ENCODE results near the gene RPL18A. TPM values are rescaled to one million over a fixed set of nuclear protein-coding genes. Genes with fewer than 3 reads are reported as not detected.

RPL18A gene
- total and polyA plus RNA-seq, 2 experiments from 2014 or later = 1,314 to 2,829 TPM

DNA sequence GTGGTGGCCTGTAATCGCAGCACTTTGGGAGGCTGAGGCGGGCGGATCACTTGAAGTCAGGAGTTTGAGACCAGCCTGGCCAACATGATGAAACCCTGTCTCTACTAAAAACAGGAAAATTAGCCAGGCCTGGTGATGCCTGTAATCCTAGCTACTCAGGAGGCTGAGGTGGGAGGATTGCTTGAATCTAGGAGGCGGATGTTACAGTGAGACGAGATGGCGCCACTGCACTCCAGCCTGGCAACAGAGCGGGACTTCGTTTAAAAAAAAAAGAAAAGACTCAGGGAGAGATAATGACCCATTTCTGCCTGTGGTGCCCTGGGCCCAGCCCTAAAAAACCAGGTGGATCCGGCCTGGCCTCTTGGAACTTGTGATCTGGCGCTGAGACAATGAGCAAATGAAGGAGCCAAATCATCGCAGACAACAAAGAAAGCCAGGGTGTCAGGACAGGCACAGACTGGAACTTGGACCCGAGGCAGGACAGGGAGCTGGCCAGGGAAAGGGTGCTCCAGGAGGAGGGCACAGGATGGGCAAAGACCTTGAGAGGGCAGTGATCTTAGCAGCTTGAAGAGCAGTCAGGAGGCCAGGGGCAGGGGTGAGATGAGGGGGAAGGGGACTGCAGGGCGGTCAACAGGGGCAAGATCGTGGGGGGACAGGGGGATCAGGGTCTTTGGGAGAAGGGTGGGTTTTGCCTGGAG lies 11.0 kb upstream of the RPL18A start:
- no peak for TF ChIP-seq ZNF114 (CRISPR knock-in tag; IDR thresholded peaks at IDR 0.05)
- TF ChIP-seq EZH2 (IDR thresholded peaks at IDR 0.05; ENCODE audit: low read depth, unreplicated experiment) = peak; percentile 9
- TF ChIP-seq ZNF331 (CRISPR knock-in tag; IDR thresholded peaks at IDR 0.05; ENCODE audit: low read depth) = no peak
- Histone ChIP-seq H3K36me3 (ENCODE audit: insufficient read depth) (no peaks in the 10 kb centered on the region), H3K4me1 (ENCODE audit: insufficient read depth) (peaks cover 6% of the 10 kb centered on the region; the same call in 1 of the 2 replicates), H3K27me3 (ENCODE audit: insufficient read depth) (peaks cover 7% of the 10 kb centered on the region; the same call in 1 of the 2 replicates), H3K4me3 (no peak overlapping the region), H3F3A (replicated peaks; ENCODE audit: low read depth) (0 out of 2 replicates have a peak, but pooled peaks cover 5% of the 10 kb centered on the region), H4K20me1 (replicated peaks; ENCODE audit: insufficient read depth) (no peaks in the 10 kb centered on the region), H2AFZ (peak overlapping the region; percentile 85), H3K27ac (ENCODE audit: low read depth) (no peak overlapping the region), H3K9me2 (ENCODE audit: insufficient read depth) (no peaks in the 10 kb centered on the region), H3K79me2 (replicated peaks; ENCODE audit: insufficient read depth) (no peaks in the 10 kb centered on the region), H3K4me2 (no peak overlapping the region)
- Mint-ChIP-seq H3K27ac (no peak overlapping the region), H3K4me3 (no peak overlapping the region), H3K9me3 (no peaks in the 10 kb centered on the region; the same call in 2 of the 3 replicates), H3K27me3 (ENCODE audit: insufficient read depth, low read depth, poor library complexity) (peaks cover 19% of the 10 kb centered on the region), H3K36me3 (ENCODE audit: low read depth) (no peaks in the 10 kb centered on the region), H3K4me1 (peaks cover 4% of the 10 kb centered on the region)
- DNase-seq (ENCODE audit: low spot score) (no peak), ATAC-seq (no peak)

- no peak overlapping the region for H3K4me3 Mint-ChIP-seq
- Histone ChIP-seq H3F3A (replicated peaks; ENCODE audit: low read depth) (0 out of 2 replicates have a peak, but pooled peaks cover 2% of the 10 kb centered on the region), H3K27me3 (ENCODE audit: insufficient read depth) (no peaks in the 10 kb centered on the region), H3K4me3 (no peak overlapping the region), H3K4me2 (no peak overlapping the region), H2AFZ (0 out of 2 replicates have a peak overlapping the region, but pooled peaks have one; percentile 18), H3K36me3 (ENCODE audit: insufficient read depth) (no peaks in the 10 kb centered on the region), H4K20me1 (replicated peaks; ENCODE audit: insufficient read depth) (no peaks in the 10 kb centered on the region), H3K4me1 (ENCODE audit: insufficient read depth) (no peaks in the 10 kb centered on the region; the same call in 1 of the 2 replicates), H3K9me2 (ENCODE audit: insufficient read depth) (no peaks in the 10 kb centered on the region), H3K27ac (ENCODE audit: low read depth) (no peak overlapping the region), H3K79me2 (replicated peaks; ENCODE audit: insufficient read depth) (no peaks in the 10 kb centered on the region)
- TF ChIP-seq, protein P1, sequence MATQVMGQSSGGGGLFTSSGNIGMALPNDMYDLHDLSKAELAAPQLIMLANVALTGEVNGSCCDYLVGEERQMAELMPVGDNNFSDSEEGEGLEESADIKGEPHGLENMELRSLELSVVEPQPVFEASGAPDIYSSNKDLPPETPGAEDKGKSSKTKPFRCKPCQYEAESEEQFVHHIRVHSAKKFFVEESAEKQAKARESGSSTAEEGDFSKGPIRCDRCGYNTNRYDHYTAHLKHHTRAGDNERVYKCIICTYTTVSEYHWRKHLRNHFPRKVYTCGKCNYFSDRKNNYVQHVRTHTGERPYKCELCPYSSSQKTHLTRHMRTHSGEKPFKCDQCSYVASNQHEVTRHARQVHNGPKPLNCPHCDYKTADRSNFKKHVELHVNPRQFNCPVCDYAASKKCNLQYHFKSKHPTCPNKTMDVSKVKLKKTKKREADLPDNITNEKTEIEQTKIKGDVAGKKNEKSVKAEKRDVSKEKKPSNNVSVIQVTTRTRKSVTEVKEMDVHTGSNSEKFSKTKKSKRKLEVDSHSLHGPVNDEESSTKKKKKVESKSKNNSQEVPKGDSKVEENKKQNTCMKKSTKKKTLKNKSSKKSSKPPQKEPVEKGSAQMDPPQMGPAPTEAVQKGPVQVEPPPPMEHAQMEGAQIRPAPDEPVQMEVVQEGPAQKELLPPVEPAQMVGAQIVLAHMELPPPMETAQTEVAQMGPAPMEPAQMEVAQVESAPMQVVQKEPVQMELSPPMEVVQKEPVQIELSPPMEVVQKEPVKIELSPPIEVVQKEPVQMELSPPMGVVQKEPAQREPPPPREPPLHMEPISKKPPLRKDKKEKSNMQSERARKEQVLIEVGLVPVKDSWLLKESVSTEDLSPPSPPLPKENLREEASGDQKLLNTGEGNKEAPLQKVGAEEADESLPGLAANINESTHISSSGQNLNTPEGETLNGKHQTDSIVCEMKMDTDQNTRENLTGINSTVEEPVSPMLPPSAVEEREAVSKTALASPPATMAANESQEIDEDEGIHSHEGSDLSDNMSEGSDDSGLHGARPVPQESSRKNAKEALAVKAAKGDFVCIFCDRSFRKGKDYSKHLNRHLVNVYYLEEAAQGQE (IDR thresholded peaks at IDR 0.05; ENCODE audit: unreplicated experiment) = no peak
- no peak for TF ChIP-seq CTCF (conservative IDR thresholded peaks at IDR 0.05; ENCODE audit: low read depth in 2 of 2)
- TF ChIP-seq, protein P2, sequence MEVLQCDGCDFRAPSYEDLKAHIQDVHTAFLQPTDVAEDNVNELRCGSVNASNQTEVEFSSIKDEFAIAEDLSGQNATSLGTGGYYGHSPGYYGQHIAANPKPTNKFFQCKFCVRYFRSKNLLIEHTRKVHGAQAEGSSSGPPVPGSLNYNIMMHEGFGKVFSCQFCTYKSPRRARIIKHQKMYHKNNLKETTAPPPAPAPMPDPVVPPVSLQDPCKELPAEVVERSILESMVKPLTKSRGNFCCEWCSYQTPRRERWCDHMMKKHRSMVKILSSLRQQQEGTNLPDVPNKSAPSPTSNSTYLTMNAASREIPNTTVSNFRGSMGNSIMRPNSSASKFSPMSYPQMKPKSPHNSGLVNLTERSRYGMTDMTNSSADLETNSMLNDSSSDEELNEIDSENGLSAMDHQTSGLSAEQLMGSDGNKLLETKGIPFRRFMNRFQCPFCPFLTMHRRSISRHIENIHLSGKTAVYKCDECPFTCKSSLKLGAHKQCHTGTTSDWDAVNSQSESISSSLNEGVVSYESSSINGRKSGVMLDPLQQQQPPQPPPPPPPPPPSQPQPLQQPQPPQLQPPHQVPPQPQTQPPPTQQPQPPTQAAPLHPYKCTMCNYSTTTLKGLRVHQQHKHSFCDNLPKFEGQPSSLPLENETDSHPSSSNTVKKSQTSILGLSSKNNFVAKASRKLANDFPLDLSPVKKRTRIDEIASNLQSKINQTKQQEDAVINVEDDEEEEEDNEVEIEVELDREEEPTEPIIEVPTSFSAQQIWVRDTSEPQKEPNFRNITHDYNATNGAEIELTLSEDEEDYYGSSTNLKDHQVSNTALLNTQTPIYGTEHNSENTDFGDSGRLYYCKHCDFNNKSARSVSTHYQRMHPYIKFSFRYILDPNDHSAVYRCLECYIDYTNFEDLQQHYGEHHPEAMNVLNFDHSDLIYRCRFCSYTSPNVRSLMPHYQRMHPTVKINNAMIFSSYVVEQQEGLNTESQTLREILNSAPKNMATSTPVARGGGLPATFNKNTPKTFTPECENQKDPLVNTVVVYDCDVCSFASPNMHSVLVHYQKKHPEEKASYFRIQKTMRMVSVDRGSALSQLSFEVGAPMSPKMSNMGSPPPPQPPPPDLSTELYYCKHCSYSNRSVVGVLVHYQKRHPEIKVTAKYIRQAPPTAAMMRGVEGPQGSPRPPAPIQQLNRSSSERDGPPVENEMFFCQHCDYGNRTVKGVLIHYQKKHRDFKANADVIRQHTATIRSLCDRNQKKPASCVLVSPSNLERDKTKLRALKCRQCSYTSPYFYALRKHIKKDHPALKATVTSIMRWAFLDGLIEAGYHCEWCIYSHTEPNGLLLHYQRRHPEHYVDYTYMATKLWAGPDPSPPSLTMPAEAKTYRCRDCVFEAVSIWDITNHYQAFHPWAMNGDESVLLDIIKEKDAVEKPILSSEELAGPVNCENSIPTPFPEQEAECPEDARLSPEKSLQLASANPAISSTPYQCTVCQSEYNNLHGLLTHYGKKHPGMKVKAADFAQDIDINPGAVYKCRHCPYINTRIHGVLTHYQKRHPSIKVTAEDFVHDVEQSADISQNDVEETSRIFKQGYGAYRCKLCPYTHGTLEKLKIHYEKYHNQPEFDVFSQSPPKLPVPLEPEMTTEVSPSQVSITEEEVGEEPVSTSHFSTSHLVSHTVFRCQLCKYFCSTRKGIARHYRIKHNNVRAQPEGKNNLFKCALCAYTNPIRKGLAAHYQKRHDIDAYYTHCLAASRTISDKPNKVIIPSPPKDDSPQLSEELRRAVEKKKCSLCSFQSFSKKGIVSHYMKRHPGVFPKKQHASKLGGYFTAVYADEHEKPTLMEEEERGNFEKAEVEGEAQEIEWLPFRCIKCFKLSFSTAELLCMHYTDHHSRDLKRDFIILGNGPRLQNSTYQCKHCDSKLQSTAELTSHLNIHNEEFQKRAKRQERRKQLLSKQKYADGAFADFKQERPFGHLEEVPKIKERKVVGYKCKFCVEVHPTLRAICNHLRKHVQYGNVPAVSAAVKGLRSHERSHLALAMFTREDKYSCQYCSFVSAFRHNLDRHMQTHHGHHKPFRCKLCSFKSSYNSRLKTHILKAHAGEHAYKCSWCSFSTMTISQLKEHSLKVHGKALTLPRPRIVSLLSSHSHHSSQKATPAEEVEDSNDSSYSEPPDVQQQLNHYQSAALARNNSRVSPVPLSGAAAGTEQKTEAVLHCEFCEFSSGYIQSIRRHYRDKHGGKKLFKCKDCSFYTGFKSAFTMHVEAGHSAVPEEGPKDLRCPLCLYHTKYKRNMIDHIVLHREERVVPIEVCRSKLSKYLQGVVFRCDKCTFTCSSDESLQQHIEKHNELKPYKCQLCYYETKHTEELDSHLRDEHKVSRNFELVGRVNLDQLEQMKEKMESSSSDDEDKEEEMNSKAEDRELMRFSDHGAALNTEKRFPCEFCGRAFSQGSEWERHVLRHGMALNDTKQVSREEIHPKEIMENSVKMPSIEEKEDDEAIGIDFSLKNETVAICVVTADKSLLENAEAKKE (CRISPR knock-in tag; IDR thresholded peaks at IDR 0.05) = no peak
- TF ChIP-seq, protein P3, sequence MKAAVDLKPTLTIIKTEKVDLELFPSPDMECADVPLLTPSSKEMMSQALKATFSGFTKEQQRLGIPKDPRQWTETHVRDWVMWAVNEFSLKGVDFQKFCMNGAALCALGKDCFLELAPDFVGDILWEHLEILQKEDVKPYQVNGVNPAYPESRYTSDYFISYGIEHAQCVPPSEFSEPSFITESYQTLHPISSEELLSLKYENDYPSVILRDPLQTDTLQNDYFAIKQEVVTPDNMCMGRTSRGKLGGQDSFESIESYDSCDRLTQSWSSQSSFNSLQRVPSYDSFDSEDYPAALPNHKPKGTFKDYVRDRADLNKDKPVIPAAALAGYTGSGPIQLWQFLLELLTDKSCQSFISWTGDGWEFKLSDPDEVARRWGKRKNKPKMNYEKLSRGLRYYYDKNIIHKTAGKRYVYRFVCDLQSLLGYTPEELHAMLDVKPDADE (IDR thresholded peaks at IDR 0.05) = no peak
- ATAC-seq (no peak), DNase-seq (ENCODE audit: low spot score) (peak; percentile 8)
- H3K9me3 Mint-ChIP-seq = no peaks in the 10 kb centered on the region
- no peaks in the 10 kb centered on the region for H3K36me3 Mint-ChIP-seq (ENCODE audit: low read depth)
- peaks cover 2% of the 10 kb centered on the region for H3K4me1 Mint-ChIP-seq
- H3K27ac Mint-ChIP-seq = no peak overlapping the region
- H3K27me3 Mint-ChIP-seq (ENCODE audit: insufficient read depth, low read depth, poor library complexity) = peaks cover 10% of the 10 kb centered on the region
Observed at GRCh38 chr19:17854061-17854460, 5.6 kb upstream of the RPL18A start.

Data from GM23338 (cell line).